OCI-M2 (cell line): Measurements from ENCODE around the gene CPEB3.

Experiments used
- DNase-seq: peaks from one replicate; lab custom pipeline; 2025; ENCODE audit not compliant: unreplicated experiment; lab: John Stamatoyannopoulos, UW

Gene CPEB3

DNA sequence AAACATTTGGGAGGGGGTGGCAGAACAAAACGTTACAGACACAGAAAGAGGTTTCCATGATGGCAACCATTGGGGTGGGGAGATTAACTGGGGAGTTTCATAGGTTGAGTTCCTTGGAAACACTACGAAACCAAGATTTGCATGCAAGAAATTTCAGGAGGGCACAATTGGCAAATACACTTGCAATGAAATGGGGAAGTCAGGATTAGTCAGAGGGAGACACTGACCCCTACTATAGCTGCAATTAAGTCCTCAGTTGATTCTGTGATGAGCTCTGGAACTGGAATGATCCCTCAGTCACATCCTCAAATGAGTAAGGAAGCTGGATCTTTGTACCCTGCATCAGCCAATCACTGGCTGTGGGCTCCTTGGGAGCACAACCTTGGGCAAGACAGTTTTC, 22.1 kb downstream of the CPEB3 start:
- DNase-seq, result no peak

GRCh38 chr10:92267343-92267742, 23.5 kb downstream of the CPEB3 start:
- DNase-seq, result no peak

DNA sequence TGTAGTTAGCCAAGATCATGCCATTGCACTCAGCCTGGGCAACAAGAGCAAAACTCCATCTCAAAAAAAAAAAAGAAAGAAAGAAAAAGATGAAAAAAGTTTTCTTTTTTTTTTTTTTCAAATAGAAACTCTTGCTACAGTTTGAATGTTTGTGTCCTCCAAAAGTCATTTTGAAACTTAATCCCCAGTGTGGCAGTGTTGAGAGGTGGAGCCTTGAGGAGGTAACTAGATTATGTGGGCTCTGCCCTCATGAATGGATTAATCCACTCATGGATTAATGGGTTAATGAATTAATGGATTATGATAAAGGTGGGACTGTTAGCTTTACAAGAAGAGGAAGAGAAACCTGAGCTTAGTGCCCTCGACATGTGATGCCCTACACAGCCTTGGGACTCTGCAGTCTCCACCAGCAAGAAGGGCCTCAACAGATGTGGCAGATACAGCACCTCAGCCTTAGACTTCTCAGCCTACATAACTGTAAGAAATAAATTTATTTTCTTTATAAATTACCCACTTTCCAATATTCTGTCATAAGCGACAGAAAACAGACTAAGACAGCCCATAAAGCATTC, 25.1 kb downstream of the CPEB3 start:
- DNase-seq, result no peak

- no peak for DNase-seq
Observed at GRCh38 chr10:92264249-92264648, 26.6 kb downstream of the CPEB3 start.

DNA sequence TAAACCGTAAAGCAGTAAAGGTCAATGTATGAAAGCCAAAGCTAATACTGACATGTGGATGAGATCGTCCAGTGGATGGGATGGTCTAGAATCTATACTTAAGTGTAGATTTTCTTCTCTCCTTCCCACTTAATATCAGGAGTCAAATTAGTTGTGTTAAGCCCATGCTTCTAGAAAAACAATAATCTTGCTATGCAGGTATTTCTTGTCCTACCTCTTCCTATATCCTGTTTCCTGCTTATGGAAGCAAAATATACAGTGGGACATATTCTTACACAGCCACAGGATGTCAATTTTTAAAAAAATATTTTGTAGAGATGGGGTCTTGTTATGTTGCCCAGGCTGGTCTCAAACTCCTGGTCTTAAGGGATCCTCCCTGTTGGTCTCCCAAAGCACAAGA, 27.5 kb downstream of the CPEB3 start:
- no peak for DNase-seq

DNA sequence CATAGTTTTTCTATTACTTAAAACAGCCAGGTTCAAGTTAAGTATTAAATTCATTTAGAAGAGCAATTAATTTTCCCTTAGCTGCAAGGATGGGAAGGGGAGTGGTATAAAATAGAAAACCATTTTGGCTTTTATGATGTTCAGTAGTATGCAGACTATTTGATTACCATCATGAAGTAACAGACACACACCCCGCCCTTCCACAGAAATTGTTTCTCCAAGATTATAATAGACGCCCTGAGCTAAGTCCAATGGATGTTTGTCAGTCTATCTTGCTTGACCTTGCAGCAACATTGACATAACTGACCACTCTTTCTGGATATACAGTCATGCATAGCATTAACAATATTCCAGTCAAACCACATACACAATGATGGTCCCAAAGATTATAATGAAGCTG, 42.3 kb downstream of the CPEB3 start:
- no peak for DNase-seq

DNA sequence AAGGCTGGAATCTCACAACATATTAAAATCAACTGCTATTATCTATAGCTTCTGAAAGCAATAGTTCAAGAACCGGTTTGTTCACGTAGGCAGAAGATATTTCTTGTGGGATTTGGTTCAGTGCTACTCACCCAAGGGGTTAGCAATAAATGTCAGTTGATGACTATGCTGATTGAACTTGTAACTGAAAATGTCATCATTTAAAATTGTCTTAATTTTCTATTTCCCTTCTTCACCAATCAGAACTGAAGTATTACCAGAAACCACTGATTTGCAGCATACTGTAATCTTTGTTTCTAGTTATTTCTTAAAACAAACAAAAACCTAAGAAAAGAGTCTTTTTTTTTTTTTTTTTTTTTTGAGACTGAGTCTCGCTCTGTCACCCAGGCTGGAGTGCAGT, 46.1 kb downstream of the CPEB3 start:
- no peak for DNase-seq

- no peak for DNase-seq
Observed at GRCh38 chr10:92242910-92243671, 47.8 kb downstream of the CPEB3 start.

DNA sequence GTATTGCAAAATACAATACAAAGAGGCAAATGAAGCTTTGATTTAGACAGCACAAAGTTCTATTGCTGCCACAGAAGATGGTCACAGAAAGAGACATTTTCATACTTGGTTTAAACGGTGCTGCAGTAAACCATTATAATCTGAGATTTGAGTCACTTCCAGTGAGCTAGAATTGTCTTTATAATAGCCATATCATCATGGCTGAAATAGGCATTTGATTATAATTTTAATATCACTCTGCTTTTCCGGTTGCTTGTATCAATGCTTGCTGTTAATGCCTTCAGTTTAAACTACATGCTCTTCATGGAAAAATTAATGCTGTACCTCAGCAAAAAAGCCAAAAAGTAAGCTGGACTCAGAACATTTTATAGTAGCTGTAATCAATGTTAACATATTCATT, 48.5 kb downstream of the CPEB3 start:
- DNase-seq, result no peak

GRCh38 chr10:92241501-92241900, 49.4 kb downstream of the CPEB3 start:
- no peak for DNase-seq

DNA sequence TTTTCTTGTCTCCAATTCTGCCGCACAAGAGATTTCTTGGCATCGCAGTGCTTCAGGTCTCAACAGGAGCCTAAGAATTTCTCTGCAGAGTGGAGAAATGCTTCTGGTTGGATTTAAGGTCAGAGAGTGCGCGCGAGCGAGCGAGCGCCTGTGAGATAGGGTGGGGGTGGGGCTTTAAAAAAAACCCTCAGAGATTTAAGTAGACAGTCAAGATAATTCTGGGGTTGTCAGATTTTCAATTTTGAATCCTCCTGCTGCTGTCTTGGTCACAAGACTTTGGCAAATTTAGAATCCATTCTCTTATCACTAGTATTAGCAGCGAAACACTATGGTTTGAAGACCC, 49.7 kb downstream of the CPEB3 start:
- no peak for DNase-seq

DNA sequence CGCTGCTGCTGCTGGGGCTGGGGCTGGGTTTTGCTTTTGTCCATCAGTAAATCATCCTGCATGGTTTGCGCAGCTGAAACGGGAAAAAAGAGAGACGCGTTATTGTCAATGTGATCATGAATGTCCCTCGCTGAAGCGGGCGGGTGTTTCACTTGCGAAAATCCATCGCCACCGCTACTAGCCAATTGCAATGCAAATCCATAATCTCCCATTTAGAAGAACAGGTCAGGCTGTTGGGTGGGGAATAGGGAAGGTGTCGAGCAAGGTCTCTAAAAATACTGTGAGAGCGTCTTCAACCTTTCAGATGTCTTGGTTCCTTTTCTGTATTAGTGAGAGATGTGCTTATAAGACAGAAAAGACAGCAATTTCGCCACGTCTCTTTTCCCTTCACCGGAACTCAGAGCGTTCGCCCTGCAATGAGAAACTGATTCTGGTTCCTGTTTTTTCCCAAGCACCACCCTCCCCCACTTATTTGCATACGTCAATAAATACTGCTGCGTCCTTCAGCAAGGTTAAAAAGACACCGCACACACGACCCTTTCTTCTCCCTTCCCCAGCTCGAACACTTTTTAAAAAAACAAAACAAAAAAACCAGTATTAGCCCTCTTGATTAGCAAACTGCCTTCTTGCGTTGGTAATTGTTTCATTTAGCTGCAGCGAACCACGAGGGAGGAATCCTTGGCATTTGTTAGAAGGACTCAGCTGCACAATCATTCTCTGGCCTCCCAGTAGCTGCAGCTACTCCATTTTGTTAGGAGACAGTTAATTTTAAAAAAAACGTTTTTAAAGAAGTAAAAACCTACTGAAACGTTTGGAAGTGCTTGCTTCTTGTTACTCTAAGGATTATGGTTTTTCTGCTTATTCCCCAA, 50.4 kb downstream of the CPEB3 start:
- no peak for DNase-seq

- DNase-seq, result no peak
Observed at GRCh38 chr10:92239600-92240288, 51.1 kb downstream of the CPEB3 start.

- no peak for DNase-seq
Observed at GRCh38 chr10:92239151-92239599, 51.7 kb downstream of the CPEB3 start.

GRCh38 chr10:92238586-92239098, 52.2 kb downstream of the CPEB3 start:
- no peak for DNase-seq

DNA sequence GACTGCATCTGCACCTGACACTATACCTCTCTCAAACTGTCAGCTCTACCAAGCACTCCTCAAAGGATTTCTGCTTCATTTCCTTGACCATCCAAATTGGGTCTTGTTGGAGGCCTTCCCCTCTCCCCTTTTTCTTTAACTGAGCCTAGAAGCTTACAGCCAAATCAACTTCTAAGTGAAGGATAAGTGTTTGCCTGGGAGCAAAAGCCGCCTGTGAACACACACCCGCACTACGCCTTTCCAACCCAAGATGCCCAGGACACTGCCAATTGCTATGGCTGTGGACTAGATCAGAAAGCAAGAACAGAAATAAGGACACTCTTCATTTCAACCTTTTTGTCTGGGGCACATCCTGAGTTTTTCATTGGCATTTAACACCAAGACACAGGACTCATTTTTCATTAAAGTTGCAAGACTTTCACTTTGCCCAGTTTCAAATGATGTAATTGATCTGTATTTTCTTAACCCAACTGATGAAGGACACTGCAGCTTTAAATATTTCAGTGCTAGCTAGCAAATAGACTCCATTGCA, 52.8 kb downstream of the CPEB3 start:
- DNase-seq, result no peak

GRCh38 chr10:92231196-92231595, 59.7 kb downstream of the CPEB3 start:
- no peak for DNase-seq

GRCh38 chr10:92222603-92223262, 68.1 kb downstream of the CPEB3 start:
- DNase-seq, result no peak

DNA sequence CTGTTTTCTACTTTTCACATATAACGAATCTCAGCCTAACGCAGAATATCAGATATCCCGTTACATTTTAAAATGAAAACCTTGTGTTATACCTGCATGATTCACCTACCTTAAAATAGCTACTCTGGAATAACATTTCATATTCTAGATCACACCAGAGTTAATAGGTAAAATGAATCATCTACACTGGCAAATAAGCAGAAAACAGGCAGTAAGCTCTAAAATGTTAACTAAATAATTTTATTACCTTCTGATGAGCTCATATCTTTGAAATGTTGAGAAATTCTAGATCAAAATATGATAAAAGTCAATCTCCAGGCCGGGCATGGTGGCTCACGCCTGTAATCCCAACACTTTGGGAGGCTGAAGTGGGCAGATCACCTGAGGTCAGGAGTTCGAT, 71.3 kb downstream of the CPEB3 start:
- DNase-seq, result no peak

GRCh38 chr10:92218569-92218968, 72.3 kb downstream of the CPEB3 start:
- DNase-seq, result no peak
